ENCODE data around the gene TRERF1.

DNA sequence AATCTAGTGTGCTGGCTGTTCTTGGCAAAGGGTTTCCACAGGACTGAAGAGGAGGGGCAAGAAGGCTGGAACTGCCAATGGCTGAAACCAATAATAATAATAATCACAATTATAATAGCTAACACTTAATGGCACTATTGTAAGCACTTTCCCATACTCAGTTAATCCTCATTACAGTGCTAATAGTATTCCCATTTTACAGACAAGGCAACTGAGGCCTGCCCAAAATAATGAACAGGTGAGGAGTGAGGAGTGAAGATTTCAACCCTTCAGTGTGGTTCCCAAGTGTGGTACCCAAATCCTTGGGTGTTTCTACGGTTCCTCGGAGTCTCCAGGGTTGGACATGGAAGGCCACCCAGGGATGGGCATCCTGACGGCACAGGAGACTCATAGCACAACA, 69.9 kb downstream of the TRERF1 start:
- TF ChIP-seq, protein P1, sequence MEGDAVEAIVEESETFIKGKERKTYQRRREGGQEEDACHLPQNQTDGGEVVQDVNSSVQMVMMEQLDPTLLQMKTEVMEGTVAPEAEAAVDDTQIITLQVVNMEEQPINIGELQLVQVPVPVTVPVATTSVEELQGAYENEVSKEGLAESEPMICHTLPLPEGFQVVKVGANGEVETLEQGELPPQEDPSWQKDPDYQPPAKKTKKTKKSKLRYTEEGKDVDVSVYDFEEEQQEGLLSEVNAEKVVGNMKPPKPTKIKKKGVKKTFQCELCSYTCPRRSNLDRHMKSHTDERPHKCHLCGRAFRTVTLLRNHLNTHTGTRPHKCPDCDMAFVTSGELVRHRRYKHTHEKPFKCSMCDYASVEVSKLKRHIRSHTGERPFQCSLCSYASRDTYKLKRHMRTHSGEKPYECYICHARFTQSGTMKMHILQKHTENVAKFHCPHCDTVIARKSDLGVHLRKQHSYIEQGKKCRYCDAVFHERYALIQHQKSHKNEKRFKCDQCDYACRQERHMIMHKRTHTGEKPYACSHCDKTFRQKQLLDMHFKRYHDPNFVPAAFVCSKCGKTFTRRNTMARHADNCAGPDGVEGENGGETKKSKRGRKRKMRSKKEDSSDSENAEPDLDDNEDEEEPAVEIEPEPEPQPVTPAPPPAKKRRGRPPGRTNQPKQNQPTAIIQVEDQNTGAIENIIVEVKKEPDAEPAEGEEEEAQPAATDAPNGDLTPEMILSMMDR (IDR thresholded peaks at IDR 0.05), result no peak
- TF ChIP-seq POLR2A (IDR thresholded peaks at IDR 0.05) (no peak), EP300 (IDR thresholded peaks at IDR 0.05) (no peak)
